ENCODE data around the gene GCNA.

GCNA gene

GRCh38 chrX:71622032-71622575 lies 43.9 kb downstream of the GCNA start:
- no peak overlapping the region for H3K4me3 ChIP-seq (ENCODE audit: low read depth, low read length)
- TF ChIP-seq CTCF (conservative IDR thresholded peaks at IDR 0.05; ENCODE audit: low read depth, low read length): no peak
- DNase-seq (ENCODE audit: low read depth): no peak

GRCh38 chrX:71622576-71623450 lies 44.6 kb downstream of the GCNA start:
- H3K4me3 ChIP-seq (ENCODE audit: low read depth, low read length): no peak overlapping the region
- DNase-seq (ENCODE audit: low read depth): peak; percentile 57
- no peak for TF ChIP-seq CTCF (conservative IDR thresholded peaks at IDR 0.05; ENCODE audit: low read depth, low read length)

GRCh38 chrX:71623714-71624113 lies 45.5 kb downstream of the GCNA start:
- no peak overlapping the region for H3K4me3 ChIP-seq (ENCODE audit: low read depth, low read length)
- DNase-seq (ENCODE audit: low read depth): no peak
- TF ChIP-seq CTCF (conservative IDR thresholded peaks at IDR 0.05; ENCODE audit: low read depth, low read length): no peak

GRCh38 chrX:71625471-71625870 lies 47.2 kb downstream of the GCNA start:
- no peak for DNase-seq (ENCODE audit: low read depth)

GRCh38 chrX:71626576-71626975 lies 48.3 kb downstream of the GCNA start:
- DNase-seq (ENCODE audit: low read depth): no peak
- H3K4me3 ChIP-seq (ENCODE audit: low read depth, low read length): no peak overlapping the region
- TF ChIP-seq CTCF (conservative IDR thresholded peaks at IDR 0.05; ENCODE audit: low read depth, low read length): no peak

More at GRCh38 chrX:71625471-71625870, 47.2 kb downstream of the GCNA start:
- H3K4me3 ChIP-seq (ENCODE audit: low read depth, low read length): no peak overlapping the region
- no peak for TF ChIP-seq CTCF (conservative IDR thresholded peaks at IDR 0.05; ENCODE audit: low read depth, low read length)

GRCh38 chrX:71627588-71628404 lies 49.6 kb downstream of the GCNA start:
- no peak for DNase-seq (ENCODE audit: low read depth)
- TF ChIP-seq CTCF (conservative IDR thresholded peaks at IDR 0.05; ENCODE audit: low read depth, low read length): no peak

More at GRCh38 chrX:71627588-71628404, 49.6 kb downstream of the GCNA start:
- H3K4me3 ChIP-seq (ENCODE audit: low read depth, low read length): no peak overlapping the region
